ENCODE results near the gene QRICH2.
"Not testable (repeated sequence)": the region's sequence is repeated elsewhere in the genome, so short reads cannot be mapped to it uniquely, and the experiment has no call there.

QRICH2 gene, protein sequence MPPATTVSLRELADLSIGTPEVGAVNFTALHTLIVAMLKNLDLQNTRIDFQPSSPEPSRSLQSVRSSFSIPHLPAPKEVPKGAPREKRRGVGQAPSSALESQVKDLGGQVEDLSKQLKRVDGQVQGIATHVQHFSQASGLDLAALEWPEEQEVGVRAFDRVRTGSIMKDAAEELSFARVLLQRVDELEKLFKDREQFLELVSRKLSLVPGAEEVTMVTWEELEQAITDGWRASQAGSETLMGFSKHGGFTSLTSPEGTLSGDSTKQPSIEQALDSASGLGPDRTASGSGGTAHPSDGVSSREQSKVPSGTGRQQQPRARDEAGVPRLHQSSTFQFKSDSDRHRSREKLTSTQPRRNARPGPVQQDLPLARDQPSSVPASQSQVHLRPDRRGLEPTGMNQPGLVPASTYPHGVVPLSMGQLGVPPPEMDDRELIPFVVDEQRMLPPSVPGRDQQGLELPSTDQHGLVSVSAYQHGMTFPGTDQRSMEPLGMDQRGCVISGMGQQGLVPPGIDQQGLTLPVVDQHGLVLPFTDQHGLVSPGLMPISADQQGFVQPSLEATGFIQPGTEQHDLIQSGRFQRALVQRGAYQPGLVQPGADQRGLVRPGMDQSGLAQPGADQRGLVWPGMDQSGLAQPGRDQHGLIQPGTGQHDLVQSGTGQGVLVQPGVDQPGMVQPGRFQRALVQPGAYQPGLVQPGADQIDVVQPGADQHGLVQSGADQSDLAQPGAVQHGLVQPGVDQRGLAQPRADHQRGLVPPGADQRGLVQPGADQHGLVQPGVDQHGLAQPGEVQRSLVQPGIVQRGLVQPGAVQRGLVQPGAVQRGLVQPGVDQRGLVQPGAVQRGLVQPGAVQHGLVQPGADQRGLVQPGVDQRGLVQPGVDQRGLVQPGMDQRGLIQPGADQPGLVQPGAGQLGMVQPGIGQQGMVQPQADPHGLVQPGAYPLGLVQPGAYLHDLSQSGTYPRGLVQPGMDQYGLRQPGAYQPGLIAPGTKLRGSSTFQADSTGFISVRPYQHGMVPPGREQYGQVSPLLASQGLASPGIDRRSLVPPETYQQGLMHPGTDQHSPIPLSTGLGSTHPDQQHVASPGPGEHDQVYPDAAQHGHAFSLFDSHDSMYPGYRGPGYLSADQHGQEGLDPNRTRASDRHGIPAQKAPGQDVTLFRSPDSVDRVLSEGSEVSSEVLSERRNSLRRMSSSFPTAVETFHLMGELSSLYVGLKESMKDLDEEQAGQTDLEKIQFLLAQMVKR (N-terminal part only)

DNA sequence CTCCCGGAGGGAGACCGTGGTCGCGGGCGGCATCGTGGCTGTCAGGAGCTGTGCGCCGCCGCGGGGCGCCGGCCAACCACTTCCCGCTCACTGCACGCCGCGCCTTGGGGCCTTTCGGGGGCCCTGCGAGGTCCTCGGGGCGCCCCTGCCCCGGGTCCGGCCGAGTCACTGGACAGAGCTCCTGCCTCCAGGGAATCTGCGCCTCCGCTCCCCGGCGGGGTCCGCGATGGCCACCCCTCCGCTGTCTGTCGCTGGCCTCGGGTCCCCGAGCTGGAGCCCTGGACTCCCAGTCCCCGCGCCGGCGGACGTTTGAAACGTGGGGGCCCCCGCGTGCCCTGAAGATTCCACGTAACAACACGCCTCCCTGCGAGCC lies at the start of gene QRICH2:
TSS of gene QRICH2 (minus strand) at position 311 of the 373 bp plus-strand sequence. CDS start at position 33, 278 bp downstream.
- DNase-seq (ENCODE audit: low read depth) = no peak

DNA sequence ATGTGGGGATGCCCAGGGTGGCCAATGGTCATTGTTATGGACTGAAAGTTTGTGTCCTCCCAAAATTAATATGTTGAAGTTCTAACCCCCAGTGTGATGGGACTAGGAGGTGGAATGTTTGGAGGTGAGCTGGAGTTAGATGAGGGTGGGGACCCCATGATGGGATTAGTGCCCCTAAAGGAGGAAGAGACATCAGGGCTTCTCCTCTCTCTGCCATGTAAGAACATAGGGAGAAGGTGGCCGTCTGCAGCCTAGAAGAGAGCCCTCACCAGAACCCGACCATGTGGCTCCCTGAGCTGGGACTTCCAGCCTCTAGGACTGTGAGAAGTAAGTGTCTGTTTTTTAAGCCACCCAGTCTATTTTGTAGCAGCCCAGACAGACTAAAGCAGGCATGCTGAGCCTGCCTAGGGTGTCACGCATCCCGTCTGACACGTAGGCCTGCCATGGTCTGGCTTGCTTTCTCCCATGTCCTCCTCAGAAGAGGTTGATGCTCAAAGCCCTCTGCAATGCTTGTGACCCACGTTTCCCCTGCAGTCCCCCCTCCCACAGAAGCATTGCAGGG lies 49.6 kb upstream of the QRICH2 start:
- DNase-seq (ENCODE audit: low read depth) = no peak

DNA sequence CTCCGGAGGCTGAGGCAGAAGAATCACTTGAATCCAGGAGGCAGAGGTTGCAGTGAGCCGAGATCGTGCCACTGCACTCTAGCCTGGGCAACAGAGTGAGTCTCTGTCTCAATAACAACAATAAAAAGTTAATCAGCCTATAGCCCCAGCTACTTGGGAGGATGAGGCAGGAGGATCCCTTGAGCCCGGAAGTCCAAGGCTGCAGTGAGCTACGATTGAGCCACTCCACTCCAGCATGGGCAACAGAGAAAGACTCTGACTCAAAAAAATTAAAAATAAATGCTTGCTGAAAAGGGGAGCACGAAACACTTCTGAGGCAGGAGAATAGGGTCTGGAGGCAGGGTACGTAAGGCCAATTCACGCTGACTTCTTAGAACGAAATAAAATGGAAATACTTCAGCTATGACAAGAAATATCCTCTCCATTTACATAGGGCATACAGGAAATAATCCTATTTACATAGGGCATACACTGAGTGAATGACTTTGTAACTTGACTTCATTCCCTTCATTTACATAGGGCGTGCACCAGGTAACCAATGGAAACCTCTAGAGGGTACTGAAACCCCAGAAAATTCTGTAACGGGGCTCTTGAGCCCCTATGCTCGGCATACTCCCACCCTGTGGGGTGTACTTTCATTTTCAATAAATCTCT lies 48.9 kb upstream of the QRICH2 start:
- no peak for DNase-seq (ENCODE audit: low read depth)

DNA sequence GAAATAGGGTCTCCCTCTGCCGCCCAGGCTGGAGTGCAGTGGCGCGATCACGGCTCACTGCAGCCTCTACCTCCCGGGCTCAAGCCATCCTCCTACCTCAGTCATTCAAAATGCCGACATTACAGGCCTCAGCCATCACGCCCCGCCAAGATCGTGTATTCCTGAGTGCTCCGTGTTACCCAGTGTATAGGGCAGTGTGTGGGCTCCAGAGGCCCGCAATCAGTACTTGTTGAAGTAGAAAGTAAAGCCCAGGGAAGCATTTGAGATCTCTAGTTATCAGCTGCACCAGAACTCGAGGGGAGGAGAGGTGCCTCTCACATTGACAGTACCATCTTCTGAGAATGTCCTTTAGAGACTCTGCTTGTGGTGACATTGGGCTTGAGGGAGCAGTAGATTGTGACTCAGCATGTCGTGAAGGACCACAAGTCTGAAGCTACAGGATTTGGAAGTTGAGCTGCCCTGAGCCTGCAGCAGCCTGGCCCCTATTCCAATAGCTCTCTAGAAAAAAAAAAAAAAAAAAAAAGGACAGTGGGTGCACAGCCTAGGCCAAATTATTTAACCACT lies 46.8 kb upstream of the QRICH2 start:
- DNase-seq (ENCODE audit: low read depth) = no peak

DNA sequence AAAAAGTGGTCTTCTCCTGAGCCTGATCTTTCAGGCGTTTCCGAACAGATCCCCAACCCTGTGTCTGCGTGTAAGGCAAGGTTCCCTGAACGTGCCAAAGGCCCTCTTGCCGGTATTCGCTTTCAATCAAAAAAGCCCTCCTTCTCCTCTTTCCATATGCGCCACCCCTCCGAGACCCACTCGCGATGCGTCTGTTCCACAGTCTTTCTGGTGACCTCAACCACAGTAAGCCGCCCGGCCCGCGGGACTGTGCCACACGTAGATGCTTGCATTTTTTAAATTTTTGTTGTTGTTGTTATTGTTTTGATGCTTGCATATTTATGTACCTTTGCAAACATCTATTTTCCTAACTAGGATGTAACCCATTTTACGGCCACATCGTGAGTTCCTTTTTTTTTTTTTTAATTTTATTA lies 46.2 kb upstream of the QRICH2 start:
- no peak for DNase-seq (ENCODE audit: low read depth)

DNA sequence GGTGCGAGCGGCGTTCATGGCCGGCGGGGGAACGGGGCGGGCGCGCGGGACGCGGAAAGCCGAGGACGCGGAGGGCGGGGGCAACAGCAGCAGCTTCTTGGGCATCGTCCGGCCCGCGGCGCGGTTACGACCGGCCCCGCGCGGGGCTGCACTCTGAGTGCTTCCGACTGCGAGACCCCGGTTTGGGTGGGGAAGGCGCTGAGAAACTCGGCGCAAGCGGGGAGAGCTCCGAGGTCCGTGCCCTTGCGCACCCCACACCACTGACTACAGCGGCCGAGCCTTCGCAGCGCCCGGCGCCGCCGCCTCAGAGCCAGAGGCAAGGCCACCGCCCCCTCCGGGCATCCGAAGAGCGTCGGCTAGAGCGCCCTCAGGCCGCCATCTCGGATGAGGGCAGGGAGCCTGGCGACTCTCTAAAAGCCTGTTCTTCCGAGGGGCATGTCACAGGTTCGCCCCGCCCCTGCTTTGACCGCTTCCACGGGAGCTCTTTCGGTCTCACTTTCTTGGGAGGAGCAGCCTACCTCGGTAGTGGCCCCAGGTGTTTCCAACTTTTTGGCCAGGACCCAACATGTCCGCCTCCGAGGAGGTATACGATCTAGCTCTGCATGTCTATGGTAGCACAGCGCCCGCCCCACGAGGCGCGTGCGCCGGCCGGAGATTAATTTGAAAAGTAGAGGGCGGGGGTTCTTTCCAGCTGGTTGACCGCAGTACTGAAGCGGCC lies 45.7 kb upstream of the QRICH2 start, which contains the start of gene PRPSAP1:
TSS of gene PRPSAP1 (minus strand) at position 318 of the 718 bp plus-strand sequence. CDS start at position 105, 213 bp downstream.
- peak; percentile 72 for DNase-seq (ENCODE audit: low read depth)

DNA sequence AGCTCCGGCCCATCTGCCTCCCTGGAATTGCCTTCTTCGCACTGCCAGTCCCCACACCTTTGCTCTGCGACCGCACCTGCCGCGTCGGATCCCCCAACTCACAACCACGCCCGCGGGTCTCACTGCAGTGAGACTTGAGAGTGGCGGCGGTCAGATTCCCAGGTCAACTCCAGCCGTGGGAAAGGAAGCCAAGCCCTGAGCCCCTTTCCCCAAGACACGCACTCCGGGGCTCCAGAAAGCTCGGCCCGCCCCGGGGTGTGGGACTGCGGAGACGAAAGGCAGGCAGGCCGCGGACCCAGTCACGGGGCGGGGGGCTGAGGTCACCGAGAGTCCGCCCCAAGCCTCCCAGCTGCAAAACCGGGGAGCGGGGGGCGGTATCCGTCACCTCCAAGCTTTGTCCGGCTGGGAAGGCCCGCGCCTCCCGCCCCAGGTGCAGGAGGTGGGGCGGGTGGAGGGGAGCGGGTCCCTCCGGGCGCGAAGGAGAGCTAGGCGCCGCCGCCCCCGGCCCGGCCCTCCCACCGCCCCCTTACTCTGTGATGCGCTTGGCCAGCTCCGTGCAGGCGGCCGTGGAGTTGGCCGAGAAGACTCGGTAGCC lies 45.0 kb upstream of the QRICH2 start:
- no peak for DNase-seq (ENCODE audit: low read depth)

DNA sequence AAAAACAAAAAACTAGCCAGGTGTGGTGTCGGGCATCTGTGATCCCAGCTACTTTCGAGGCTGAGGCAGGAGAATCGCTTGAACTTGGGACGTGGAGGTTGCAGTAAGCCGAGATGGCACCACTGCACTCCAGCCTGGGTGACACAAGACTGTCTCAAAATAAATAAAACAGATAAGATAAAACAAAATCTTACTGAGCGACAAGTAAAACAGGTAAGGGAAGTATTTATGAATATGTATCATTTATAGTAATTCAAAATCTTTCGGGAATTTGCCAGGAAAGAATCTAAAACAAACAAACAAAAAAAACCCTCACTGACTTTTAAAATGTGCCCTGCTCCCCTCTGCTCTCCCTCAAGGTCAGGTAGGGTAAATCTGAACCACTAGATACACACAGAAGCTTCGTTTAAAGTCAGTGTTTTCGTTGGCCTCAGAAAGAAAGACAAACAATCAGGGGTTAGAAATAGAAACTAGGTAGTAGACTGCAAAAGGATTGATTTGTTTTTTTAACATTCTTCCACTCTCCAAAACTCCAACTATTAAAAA lies 43.5 kb upstream of the QRICH2 start:
- no peak for DNase-seq (ENCODE audit: low read depth)

DNA sequence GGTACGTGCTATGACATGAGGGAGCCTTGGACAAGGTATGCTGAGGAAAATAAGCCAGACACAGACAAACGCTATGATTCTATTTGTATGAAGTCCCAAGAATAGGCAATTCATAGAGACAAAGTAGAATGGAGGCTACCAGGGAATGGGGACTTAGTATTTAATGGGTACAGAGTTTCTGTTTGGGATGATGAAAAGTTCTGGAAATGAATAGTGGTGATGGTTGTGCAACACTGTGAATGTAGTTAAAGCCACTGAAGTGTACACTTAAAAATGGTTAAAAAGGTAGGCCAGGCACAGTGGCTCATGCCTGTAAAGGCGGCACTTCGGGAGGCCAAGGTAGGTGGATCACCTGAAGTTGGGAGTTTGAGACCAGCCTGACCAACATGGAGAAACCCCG lies 42.4 kb upstream of the QRICH2 start:
- DNase-seq (ENCODE audit: low read depth) = no peak

DNA sequence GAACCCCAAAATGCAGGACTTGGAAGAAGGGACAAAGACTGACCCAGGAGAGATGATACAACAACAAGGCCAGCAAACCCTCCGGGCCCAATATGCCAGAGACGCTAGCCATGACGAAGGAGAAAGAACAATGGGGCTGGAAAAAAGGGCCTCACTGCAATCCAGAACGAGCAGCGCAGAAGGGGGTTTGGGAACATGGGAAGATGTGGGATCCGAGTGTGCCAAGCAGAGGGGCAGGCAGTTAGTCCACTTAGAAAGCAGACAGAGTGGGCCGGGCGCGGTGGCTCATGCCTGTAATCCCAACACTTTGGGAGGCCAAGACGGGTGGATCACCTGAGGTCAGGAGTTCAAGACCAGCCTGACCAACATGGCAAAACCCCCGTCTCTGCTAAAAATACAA lies 38.9 kb upstream of the QRICH2 start:
- DNase-seq (ENCODE audit: low read depth) = not testable (repeated sequence)

DNA sequence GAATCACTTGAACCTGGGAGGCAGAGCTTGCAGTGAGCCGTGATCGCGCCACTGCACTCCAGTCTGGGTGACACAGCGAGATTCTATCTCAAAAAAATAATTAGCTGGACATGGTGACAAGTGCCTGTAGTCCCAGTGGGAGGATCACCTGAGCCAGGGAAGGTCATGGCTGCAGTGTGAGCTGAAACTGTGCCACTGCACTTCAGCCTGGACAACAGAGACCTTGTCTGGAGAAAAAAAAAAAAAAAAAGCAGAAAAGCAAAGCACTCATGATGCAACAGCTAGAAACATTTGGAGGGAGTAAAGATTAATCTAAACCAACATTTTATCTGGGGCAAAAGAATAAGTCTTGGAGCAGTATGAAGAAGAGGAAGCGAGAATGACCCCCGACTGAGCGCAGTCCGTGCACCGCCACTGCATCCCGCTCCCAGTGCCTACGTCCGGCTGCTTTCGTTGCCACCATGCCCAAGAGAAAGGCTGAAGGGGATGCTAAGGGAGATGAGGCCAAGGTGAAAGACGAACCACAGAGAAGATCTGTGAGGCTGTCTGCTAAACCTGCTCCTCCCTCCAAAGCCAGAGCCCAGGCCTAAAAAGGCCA lies 37.4 kb upstream of the QRICH2 start:
- no peak for DNase-seq (ENCODE audit: low read depth)

DNA sequence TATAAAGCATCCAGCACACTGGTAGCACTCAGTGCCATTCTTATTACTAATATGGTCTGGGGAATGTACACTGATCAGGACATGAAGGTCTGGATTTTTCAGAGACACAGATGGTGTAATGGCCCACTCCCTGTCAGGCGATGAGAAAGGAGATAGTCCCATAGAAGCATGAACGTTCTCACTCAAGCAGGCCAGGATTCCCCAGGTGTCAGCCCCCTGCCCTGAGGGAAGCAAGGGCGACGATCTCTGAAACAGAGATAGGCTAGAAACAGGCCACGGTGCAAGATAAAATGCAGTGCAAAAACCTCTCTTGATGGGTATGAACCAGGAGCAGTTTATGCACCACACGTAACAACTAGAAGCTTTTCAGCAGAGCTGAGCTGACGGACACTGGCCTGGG lies 35.0 kb upstream of the QRICH2 start:
- no peak for DNase-seq (ENCODE audit: low read depth)

DNA sequence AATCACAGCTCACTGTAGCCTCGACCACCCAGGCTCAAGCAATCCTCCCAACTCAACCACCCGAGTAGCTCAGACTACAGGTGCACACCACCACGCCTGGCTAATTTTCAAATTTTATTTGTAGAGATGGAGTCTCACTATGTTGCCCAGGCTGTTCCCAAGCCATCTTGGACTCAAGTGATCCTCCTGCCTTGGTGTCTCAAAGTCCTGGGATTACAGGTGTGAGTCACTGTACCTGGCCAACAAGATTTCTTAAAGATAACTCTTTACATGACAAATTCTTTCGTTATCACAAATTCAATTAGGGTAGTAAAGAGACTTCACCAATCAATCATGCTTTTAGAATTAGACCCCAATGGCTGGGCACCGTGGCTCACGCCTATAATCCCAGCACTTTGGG lies 33.2 kb upstream of the QRICH2 start:
- DNase-seq (ENCODE audit: low read depth) = no peak

DNA sequence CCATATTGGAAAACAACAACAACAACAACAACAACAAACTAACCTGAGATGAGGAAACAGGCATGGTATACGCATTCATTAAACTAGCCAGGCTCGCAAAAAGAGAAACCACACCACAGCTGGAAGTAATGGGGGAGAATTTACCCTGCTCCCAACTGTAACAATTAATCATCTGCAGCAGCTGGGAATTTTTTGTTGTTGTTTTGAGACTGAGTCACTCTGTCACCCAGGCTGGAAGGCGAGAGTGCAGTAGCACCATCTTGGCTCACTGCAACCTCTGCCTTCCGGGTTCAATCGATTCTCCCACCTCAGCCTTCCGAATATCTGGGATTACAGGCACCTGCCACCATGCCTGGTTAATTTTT lies 29.3 kb upstream of the QRICH2 start:
- no peak for DNase-seq (ENCODE audit: low read depth)

DNA sequence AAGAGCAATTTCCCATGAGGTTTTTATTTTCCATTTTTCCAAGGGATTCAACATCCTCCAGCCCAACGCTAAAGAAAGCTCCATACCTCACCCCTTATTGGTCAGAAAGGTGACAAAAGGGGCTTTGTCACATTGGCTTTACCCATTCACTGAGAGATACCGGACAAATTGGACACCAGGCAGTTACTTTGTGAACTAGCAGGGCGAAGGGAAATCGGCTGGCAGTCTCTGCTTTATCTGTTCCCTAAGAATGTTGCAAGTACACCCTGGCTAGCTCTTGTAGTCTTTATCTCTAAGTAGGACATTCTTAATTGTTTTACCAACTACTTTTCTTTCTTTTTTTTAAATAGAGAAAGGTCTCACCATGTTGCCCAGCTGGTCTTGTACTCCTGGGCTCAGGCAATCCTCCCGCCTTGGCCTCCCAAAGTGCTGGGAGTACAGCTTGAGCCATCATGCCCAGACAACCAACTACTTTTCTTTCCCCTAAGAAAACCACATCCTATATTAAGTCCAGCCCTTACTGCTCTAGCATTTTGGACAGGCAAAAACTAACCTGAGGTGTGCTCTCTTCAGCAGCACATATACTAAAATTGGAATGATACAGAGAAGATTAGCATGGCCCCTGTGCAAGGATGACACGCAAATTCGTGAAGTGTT lies 28.8 kb upstream of the QRICH2 start:
- DNase-seq (ENCODE audit: low read depth) = no peak

DNA sequence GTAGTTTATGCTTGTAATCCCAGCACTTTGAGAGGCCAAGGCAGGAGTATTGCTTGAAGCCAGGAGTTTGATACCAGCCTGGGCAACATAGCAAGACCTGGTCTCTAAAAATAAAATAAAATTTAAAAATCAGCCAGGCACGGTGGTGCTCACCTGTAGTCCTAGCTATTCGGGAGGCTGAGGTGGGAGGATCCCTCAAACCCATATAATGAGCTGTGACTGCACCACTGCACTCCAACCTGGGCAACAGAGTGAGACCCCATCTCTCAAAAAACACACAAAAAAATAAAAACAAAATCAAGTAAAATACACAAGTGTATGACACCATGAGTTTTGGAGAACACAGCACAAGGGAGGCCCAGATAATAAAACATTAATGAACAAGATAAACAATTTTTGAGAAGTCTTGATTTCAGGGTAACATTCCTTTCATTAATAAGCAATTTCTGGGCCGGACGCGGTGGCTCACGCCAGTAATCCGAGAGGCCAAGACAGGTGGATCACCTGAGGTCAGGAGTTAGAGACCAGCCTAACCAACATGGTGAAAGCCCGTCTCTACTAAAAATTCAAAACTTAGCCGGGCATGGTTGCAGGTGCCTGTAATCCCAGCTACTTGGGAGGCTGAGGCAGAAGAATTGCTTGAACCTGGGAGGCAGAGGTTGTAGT lies 27.8 kb upstream of the QRICH2 start:
- DNase-seq (ENCODE audit: low read depth) = no peak

DNA sequence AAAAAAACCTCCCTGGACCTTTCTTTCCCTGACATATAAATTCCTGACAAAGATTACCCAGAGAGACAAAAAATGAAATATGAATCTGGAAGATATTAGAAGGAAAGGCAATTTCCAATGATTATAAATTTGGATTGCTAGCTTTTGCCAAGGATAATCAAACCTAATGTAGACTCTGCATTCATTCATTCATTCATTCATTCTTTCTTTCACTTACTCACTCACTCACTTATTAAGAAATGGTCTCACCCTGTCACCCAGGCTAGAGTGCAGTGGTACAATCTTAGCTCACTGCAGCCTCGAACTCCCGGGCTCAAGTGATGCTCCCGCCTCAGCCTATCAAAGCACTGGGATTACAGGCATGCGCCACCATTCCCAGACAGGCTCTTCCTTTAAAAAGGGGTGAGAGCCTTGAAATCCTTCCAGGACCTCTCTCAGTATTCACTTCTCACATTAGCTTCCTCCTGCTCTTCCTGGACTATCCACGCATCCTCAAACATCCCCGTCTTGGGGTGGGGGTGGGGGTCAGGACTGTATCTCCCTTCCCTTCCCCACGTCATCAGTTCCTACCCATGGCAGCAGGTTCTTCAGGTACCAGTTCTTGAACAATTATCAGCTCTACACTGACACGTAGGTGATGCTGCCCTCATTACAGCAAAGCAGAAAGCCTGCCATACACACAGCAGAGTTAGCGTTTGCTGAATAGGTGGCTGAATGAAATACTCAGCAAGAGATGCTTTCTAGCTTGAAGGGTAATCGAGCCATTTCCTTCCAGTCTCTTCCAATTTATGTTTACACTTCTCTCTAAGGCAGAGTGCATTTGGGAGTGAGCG lies 25.8 kb upstream of the QRICH2 start:
- no peak for DNase-seq (ENCODE audit: low read depth)

Data from stimulated activated CD8-positive, alpha-beta memory T cell treated with anti-CD3 and anti-CD28 coated beads, Interleukin-12 subunit alpha, Interleukin-12 subunit beta, amount 100 ng/mL, for 4 hours (primary cell).